Measurements from ENCODE around the gene PIK3AP1. TPM values are rescaled to one million over a fixed set of nuclear protein-coding genes. Genes with fewer than 3 reads are reported as not detected.

Gene PIK3AP1
- total RNA-seq, 6 experiments from 2014 or later, result 36.2 to 197 (median 141) TPM

GRCh38 chr10:96718304-96718990 is 1.9 kb downstream of the PIK3AP1 start:
- WGBS (ENCODE audit: insufficient coverage, low coverage, low lambda C conversion rate, missing lambda C conversion rate), result 58% methylated on average over 3 of the region's 12 CpGs
- peak overlapping the region; percentile 62 to 92 (median 72) for H3K4me3 ChIP-seq

DNA sequence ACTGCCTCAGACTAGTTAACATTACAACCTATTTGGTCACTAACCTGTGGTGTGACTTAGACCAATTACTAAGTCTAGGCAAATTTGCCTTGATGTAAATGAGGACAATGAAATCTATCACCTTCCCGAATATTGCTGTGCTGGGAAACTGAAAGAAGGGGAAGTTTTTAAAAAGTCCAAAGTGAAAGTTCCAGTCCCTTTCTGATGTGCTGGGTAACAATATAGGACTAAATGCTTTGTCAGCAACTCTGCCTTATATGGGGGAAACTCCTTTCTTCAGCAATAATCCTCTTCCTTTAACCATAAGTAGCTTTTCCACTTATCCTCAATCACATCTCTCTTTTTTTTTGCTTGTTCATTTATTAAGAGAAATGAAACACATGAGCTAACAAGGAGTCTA is 3.9 kb downstream of the PIK3AP1 start:
- no peak for DNase-seq
- TF ChIP-seq POLR2A (IDR thresholded peaks at IDR 0.05), result no peak
- TF ChIP-seq, protein P1, sequence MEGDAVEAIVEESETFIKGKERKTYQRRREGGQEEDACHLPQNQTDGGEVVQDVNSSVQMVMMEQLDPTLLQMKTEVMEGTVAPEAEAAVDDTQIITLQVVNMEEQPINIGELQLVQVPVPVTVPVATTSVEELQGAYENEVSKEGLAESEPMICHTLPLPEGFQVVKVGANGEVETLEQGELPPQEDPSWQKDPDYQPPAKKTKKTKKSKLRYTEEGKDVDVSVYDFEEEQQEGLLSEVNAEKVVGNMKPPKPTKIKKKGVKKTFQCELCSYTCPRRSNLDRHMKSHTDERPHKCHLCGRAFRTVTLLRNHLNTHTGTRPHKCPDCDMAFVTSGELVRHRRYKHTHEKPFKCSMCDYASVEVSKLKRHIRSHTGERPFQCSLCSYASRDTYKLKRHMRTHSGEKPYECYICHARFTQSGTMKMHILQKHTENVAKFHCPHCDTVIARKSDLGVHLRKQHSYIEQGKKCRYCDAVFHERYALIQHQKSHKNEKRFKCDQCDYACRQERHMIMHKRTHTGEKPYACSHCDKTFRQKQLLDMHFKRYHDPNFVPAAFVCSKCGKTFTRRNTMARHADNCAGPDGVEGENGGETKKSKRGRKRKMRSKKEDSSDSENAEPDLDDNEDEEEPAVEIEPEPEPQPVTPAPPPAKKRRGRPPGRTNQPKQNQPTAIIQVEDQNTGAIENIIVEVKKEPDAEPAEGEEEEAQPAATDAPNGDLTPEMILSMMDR (IDR thresholded peaks at IDR 0.05), result no peak
- intact Hi-C loops (cut with DNase I), result no loop called here
- H3K4me1 ChIP-seq, result peaks cover 0 to 57% (median 20%) of the 10 kb centered on the region in 4 donors
- H3K4me3 ChIP-seq, result no peak overlapping the region
- 44% methylated on average over 1 of the region's 1 CpG for WGBS (ENCODE audit: insufficient coverage, low coverage, low lambda C conversion rate, missing lambda C conversion rate)
- H3K27ac ChIP-seq, result peak overlapping the region; percentile 46 to 95 (median 94)
- H3K27me3 ChIP-seq, result no peaks in the 10 kb centered on the region
- no peak for ATAC-seq
- no peaks in the 10 kb centered on the region for H3K36me3 ChIP-seq
- H3K9me3 ChIP-seq, result no peaks in the 10 kb centered on the region

More at GRCh38 chr10:96718304-96718990, 1.9 kb downstream of the PIK3AP1 start:
- no peak for ATAC-seq
- no peak for DNase-seq
- Histone ChIP-seq H3K27me3 (no peaks in the 10 kb centered on the region), H3K9me3 (no peaks in the 10 kb centered on the region), H3K27ac (peak overlapping the region; percentile 78 to 95 (median 94)), H3K4me1 (peaks cover 0 to 48% (median 19%) of the 10 kb centered on the region in 4 donors), H3K36me3 (no peaks in the 10 kb centered on the region)
- no peak for TF ChIP-seq POLR2A (IDR thresholded peaks at IDR 0.05)
- TF ChIP-seq, protein P1 (IDR thresholded peaks at IDR 0.05), result no peak
- intact Hi-C loops (cut with DNase I), result no loop called here

GRCh38 chr10:96714746-96715255 is 5.5 kb downstream of the PIK3AP1 start:
- 36% methylated on average over 2 of the region's 2 CpGs for WGBS (ENCODE audit: insufficient coverage, low coverage, low lambda C conversion rate, missing lambda C conversion rate)
- Histone ChIP-seq H3K27me3 (no peaks in the 10 kb centered on the region), H3K9me3 (no peaks in the 10 kb centered on the region), H3K36me3 (peaks cover 0 to under 1% (median 0%) of the 10 kb centered on the region in 4 donors), H3K27ac (peak overlapping the region; percentile 35 to 94 (median 71)), H3K4me1 (peaks cover 0 to 58% (median 20%) of the 10 kb centered on the region in 4 donors), H3K4me3 (no peak overlapping the region)
- ATAC-seq (peak; percentile 18 to 43 (median 34)), DNase-seq (no peak)
- TF ChIP-seq, protein P1 (IDR thresholded peaks at IDR 0.05), result no peak
- TF ChIP-seq POLR2A (IDR thresholded peaks at IDR 0.05), result no peak
- intact Hi-C loops (cut with DNase I), result no loop called here

DNA sequence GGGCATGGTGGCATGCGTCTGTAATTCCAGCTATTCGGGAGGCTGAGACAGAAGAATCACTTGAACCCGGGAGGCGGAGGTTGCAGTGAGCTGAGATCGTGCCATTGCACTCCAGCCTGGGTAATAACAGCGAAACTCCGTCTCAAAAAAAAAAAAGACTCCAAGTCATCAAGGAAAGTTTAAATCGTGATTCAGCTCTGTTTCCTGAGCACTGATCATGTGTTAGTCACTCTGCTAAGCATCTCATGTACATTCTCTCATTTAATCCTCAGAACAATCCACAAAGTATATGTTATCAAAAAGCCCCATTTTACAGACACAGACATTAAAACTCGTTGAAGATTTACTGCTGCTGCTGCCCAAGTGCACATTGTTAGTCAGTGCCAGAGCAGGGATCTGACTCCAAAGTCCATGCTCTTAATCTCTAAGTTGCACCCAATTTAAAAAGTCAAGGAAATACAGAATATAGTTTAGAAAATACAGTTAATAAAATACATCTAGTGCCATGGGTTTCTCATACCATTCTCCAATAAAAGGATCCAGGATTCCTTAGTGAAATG is 6.2 kb downstream of the PIK3AP1 start:
- peaks cover 0 to 58% (median 20%) of the 10 kb centered on the region in 4 donors for H3K4me1 ChIP-seq
- no peaks in the 10 kb centered on the region for H3K9me3 ChIP-seq
- 55% methylated on average over 7 of the region's 9 CpGs for WGBS (ENCODE audit: insufficient coverage, low coverage, low lambda C conversion rate, missing lambda C conversion rate)
- no peak overlapping the region for H3K4me3 ChIP-seq
- ATAC-seq (peak in 3 of 4 donors; percentile 8 to 48 (median 28)), DNase-seq (no peak)
- peaks cover 0 to 7% (median 5%) of the 10 kb centered on the region in 4 donors for H3K36me3 ChIP-seq
- no peaks in the 10 kb centered on the region for H3K27me3 ChIP-seq
- TF ChIP-seq, protein P1 (IDR thresholded peaks at IDR 0.05), result no peak
- no peak for TF ChIP-seq POLR2A (IDR thresholded peaks at IDR 0.05)
- intact Hi-C loops (cut with DNase I), result no loop called here
- H3K27ac ChIP-seq, result peak overlapping the region in 2 of 3 donors; percentile 71 to 94

Data from right lobe of liver (tissue), 6 donors.